SK-N-MC (cell line): ENCODE data around the gene FETUB.

ENCODE experiments used
- EZH2 ChIP-seq: fragments of 200-600 bp; sonication (generic); IDR thresholded peaks from one replicate; pipeline ENCODE4 v1.6.1; 2017; ENCODE audit warnings: antibody characterized with exemption
- FOXP2 ChIP-seq: optimal IDR thresholded peaks from 2 replicates; pipeline ENCODE3; 2011; ENCODE audit warnings: mild to moderate bottlenecking, moderate library complexity; ENCODE audit not compliant: insufficient read depth; ENCODE audit errors: extremely low read length, control extremely low read depth
- POLR2AphosphoS5 ChIP-seq: IDR thresholded peaks from 2 replicates; pipeline ENCODE4 v1.6.1; 2012; ENCODE audit warnings: mild to moderate bottlenecking, low read depth, low read length, borderline replicate concordance

DNA sequence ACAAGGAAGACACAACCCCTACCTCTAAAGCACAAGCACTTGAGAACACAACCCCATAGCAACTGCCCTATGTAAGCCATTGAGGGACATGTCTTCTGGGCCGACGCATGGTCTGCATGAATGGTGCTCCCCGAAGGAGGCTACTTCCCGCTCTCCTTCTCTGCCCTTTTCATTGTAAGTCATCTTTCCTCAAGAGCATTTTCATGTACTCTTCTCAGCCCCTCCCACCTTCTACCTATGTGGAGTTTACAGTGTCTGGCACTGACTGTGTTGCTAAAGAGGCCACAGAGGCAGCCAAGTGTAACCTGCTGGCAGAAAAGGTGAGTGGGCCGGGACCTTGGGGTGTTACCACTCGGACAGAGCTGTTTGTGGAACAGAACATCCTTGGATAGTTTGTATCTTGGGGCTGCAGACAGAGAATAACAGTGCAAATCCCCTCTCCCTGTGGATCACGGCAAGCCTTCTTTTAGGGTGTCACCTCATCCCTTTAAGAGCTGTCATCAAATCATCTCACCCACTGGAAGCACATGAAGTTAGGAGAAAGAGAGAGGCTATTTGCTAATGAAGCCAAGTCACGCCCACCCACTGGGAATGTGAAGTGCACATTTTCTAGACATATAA, 21.8 kb upstream of the FETUB start:
- no peak for TF ChIP-seq EZH2
- TF ChIP-seq POLR2AphosphoS5 = no peak
- TF ChIP-seq FOXP2 = no peak
